GM21723 (cell line): ENCODE data around the gene PCBD1.
"Not testable (repeated sequence)": the region's sequence is repeated elsewhere in the genome, so short reads cannot be mapped to it uniquely, and the experiment has no call there.

Experiments used
- ATAC-seq: cut with Tn5 transposase; IDR thresholded peaks from one replicate; pipeline ENCODE4 v1.9.1; 2021; ENCODE audit warnings: mild to moderate bottlenecking, moderate library complexity; ENCODE audit not compliant: unreplicated experiment

Gene PCBD1

DNA sequence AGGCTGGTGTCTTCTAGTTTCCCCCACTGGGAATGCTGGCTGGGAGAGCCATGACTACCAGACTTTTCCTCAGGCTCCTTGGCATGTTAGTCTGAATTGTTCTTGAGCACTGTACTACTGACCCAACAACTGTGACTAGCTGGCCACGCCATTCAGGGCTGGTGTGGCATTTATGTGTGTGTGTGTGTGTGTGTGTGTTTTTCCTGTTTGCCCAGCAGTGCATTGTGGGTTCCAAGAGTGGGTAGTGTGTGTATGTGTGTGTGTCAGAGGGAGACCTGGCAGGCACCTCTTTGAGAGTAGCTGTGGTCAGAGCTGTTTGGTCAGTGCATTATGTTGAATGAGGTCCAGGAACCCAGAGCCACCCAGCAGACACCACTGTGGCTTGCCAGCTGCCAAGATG is 9.2 kb downstream of the PCBD1 start:
- ATAC-seq: no peak

DNA sequence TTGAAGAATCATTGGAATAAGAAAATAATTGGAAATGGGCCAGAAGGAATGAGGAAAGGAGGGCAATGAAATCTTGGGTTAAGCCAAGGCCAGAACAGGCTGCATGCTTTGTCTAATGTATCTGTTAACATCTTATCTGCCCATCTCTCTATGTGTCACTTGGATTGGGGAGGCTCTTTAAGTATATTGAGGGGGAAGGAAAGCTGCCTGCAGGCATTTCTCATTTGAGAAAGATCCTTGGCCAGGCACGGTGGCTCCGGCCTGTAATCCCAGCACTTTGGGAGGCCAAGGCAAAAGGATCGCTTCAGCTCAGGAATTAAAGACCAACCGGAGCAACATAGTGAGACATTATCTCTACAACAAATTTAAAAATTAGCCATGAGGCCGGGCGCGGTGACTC is 14.3 kb downstream of the PCBD1 start:
- ATAC-seq: no peak

DNA sequence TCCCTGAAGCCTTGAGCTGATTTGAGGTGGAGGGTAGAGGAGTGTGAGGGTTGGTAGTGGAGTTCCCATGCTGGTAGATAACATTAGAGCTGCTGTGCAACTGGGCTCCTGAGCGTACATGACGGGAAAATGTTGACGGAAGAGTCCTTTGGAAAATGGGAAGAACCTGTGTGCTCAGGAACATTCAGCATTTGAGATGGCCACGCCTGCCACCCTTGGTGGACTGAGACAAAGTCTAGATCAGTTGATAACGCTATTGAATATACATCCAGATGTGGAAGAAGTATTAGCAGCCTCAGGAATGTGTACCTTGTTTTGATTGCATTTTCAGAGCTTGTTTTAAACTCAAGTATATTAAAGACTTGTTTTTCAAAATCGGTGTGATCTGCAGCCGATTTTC is 16.1 kb downstream of the PCBD1 start:
- ATAC-seq: no peak

DNA sequence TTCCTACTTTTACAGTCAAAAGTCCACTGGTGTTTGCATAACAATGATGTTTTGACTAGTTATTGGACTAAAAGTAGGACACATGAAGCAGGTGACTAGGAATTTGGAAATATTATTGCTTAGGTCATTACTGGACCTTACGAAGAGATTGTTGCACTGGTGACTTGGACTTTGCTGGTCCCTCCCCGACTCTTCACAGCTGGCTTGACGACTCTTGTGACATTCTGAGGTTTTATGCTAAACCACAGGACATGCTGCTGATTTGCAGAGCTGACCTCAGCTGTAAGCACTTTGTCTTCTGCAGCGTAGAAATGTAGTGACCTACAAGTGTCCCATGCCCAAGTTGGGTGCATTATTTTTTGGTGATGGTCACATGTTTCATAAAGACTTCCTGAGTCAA is 21.9 kb downstream of the PCBD1 start:
- ATAC-seq: no peak

DNA sequence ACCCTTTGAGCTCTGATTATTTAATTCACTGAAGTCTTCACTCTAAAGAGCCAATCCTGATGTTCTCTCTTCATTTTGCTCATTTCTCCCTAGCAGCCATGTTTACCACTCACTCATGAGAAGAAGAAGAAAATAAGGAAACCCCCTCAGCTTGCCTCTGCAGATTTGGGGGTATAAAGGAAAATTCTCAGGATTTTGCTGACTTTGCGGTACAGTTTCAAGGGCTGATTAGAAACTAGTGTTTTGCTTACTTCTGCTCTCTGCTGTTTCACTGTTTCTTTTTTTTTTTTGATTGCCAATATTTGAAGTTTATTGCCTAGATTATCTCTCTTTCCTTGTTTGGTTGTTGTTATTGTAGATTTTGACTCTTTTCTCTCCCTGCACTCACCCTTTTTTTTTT is 23.4 kb downstream of the PCBD1 start:
- ATAC-seq: no peak

DNA sequence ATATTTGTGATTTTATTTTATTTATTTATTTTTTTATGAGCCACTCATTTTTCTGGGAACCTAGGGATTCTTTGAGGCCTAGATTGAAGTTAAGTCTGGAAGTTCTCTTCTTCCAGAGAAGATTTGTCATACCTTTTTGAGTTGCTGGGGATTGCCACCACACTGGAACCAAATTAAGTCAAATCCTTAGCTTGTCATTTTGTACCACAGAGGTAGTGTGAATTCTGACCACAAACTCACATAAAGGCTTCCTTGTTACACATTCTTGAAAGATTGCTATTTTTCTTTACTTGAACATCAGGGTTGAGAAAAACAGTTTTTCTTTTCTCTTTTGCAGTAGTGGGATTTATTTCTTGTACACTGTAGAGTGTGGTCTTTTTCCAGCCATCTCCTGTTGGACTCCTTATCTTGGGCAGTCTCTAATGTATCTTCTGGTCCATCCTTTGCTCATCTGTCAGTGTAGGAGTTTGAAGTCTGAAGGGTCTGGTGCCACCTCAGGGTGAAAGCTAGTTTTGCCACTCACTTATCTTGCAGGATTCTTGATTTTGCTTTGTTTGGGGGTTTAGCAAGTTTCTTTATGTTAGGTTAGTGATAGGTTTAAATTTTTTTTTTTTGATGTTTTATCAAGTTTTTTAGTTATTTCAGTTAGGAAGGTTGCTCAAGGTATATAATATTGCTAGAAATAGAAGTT is 24.8 kb downstream of the PCBD1 start:
- ATAC-seq: no peak

DNA sequence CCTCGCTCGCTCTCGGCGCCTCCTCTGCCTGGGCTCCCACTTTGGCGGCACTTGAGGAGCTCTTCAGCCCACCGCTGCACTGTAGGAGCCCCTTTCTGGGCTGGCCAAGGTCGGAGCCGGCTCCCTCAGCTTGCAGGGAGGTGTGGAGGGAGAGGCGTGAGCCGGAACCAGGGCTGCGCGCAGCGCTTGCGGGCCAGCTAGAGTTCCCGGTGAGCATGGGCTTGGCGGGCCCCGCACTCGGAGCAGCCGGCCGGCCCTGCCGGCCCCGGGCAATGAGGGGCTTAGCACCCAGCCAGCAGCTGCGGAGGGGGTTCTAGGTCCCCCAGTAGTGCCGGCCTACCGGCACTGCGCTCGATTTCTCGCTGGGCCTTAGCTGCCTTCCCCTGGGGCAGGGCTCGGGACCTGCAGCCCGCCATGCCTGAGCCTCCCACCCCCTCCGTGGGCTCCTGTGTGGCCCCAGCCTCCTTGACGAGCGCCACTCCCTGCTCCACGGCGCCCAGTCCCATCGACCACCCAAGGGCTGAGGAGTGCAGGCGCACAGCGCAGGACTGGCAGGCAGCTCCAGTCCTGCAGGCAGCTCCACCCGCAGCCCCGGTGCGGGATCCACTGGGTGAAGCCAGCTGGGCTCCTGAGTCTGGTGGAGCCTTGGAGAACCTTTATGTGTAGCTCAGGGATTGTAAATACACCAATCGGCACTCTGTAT is 26.7 kb downstream of the PCBD1 start:
- ATAC-seq: not testable (repeated sequence)

DNA sequence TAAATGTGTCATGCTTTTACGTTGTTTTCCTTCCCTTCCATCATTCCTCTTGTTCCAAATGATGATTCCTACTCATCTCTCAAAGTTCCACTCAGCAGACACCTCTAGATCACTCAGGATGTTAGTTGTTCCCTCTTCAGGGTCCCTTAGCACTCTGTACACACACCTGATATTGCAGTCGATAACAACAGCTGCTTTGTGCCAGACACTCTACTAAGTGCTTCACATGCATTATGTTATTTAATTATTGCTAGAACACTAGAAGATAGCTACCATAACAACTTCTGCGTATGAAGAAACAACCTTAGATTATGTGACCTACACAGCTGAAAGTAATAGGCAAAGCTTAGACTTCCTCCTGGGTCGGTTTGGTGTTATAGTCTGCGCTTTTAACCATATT is 29.6 kb downstream of the PCBD1 start:
- no peak for ATAC-seq

DNA sequence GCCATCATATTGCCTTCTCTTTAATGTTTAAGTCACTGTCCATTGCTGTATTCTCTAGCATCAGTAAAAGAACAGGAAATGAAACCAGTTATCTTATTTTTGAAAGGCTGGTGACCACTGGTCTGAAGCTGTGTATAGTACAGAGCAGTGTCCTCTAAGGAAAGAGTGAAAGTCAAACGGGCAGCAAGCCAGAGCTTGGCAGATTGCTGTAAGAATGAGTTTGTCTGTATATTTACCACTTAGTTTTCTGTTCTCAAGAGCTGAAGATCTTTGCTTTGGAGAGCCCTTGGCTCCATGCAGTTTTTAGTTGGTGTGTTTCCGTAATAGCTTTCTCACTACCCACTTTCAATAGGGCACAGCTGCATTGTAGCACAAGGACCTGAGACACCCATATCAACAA is 31.9 kb downstream of the PCBD1 start:
- ATAC-seq: no peak

DNA sequence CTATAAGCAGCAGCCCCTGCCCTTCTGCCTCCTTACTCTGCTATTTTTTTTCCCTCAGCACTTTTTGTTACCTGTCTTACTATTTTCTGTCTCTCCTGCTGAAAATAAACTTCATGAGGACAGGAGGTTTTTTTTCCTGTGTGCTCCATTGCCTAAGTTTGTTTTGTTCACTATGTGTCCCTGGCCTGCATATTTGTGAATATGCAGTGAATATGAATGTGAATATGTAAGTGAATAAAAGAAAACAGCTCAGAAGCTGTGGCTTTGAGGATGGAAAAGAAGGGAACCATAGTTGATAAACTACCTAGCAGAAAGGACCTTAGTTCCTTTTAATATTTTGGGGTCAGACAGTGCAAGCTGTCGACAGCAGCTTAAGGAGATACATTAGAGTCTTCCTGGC is 34.9 kb downstream of the PCBD1 start:
- ATAC-seq: no peak

DNA sequence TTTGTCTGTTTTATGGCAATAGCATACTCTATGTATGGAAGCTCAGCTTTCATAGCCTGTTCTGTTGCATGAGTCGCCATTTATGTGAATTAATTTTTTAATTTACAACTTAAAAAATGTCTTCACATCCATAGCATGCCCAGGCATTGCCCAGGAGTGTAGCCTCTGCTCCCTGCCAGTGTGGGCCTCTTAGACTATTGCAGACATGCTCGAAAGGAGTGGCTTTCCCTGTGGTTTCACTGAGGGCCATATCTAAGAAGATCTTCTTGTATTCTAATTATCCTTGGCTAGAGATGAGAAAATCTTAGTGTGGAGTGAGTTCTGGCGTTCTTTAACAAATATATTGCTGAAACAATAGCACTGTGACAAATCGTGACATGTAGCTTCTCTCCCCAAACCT is 35.3 kb downstream of the PCBD1 start:
- no peak for ATAC-seq

DNA sequence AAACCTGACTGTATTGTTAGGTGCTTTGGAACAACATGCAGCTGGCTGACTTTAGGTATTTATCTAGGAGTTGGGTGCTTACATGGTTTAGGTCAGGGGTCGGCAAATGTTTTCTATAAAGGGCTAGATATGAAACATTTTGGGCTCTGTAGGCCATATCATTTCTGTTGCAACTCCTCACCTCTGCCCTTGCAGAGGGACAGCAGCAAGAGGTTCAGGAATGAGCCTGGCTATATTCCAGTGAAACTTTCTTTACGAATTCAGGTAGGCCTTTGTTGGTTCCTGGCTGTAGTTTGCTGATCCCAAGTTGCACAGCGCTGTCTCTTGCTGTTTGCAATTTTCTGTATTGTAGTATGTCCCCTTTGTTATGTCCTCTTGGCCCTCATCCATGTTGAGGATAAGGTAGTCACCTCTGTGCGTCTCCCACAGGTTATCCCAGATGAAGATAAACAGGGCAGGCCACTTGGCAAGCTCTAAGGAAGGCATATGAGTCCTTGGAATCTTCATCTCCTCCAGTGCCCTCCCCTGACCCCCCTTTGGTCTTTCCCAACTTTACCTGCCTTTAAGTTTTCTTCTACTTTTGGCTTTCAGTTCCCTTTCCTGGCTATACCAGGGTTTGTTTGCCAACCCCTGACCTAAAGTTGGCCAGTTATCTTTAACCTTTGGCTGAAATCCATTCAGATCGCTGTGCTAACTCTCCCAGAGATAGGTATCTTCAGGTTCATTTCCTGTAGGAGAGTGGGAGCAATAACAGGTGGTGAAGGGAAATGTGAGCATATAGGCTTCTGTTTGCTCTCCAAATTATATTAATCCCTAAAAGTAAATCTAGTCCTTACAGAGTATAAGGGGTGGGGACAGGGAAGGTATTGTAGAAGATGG is 36.5 kb downstream of the PCBD1 start:
- no peak for ATAC-seq

DNA sequence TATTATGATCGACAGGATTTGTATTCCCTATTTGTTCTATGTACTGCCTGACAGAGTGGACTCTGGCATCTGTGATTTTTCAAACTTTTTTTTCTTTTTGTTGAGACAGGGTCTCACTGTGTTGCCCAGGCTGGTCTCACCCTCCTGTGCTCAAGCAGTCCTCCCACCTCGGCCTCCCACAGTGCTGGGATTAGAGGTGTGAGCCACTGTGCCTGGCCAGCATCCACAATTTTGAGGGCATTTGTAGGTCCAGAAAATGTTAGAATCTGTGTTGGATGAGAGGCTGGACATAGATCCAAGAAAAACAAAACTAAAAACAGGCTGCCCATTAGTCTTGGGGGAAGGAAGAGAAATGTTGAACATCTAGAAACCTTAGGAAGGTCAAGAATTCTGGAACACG is 38.3 kb downstream of the PCBD1 start:
- ATAC-seq: no peak

DNA sequence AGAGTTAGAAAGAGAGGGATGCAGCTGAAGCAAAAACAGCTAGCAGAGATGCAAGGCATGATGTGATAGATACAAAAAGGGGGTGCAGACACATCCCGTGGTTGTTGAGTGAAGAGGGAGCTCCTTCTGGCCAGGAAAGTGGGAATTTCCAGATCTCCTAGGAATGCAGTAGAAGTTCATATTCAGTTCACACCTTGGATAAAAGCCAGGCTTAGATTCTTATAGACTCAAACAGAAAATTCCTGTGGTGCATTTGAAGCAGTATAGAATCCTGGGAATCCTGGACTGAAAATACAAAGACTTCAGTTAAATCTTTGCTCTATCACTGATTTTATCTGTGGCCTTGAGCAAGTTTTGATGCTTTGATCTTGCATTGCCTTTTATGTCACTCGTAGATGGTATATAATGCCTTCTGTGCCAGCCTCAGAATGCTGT is 38.8 kb downstream of the PCBD1 start:
- no peak for ATAC-seq

DNA sequence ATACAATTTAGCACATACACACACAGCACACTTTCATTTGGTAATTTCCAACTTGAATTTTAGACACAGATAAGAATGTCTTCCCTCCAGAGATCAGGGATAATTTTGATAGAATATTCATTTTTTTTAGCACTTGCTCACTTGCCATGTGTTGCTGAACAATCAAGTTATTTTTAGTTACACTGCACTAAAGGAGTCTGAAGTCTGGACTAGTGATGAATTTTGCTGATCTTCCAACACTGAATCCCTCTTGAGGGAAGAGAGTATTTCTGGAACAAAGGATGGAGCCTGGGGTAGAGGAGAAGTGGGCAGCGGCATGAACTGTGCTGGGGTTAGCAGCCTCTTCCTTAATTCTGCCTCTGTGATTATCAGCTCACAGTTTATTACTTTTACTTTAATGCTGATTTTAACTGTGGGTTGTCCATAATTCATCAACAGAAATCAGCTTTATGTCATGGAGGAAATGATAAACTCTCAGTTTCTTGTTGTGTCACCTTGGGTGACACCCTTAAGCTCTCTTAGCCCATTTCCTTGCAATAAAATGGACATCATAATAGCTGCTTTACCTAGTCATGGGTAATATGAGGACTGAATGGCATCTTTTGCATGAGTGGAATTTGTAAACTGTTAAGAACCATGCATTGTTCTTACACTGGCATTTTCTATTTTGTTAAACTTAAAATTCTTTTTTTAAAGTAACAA is 40.6 kb downstream of the PCBD1 start:
- no peak for ATAC-seq

DNA sequence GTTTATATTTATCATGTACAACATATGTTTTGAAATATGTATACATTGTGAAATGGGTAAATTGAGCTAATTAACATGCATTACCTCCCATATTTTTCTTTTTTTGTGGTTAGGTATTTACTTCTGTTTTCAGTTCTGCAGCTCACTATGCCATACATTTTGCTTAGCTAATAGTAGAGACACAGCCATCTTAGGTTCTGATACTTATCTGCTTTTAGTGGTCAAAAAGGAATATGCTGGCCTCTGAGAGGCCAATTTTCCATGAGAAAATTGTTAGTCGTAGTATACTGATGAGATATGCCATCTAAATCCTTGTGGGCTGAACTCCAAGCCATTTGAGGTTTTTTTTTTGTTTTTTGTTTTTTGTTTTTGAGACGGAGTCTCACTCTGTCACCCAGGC is 41.6 kb downstream of the PCBD1 start:
- ATAC-seq: no peak

DNA sequence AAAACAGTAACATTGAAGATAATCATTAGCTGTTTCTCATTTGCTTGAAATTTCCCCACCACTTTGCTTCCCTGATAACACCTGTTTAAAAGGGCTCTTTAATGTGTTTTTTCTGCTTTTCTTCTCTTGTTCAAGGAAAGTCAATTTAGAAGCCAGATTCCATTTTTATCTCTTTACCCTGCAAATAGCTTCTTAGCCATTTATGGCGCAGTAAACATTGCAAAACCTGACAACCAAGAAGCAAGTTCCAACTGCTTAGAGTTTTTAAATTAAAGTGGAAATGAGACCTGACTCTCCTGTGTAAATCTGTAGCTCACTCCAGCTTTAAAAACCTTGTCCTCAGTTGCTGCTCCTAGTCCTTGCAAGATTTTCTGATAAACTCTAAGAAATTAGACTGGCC is 42.5 kb downstream of the PCBD1 start:
- ATAC-seq: no peak

DNA sequence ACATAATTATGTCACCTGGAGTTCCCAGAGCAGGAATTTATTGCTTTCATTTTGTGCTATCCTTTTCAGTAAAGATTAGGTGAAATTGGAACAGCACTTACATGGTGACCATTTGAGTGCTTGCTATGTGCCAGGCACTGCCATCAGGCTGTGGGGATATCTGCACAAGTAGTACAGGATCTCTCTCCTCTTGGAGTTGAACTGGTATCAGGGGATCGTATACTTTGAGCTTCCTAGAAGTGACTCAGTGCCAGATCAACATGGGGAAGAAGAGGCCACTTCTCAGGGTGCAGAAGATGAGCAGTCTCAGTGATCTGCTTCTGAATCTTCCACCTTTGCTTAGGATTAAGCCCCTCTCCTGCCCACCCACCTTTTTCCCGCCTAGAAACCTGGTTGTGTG is 43.1 kb downstream of the PCBD1 start:
- no peak for ATAC-seq

DNA sequence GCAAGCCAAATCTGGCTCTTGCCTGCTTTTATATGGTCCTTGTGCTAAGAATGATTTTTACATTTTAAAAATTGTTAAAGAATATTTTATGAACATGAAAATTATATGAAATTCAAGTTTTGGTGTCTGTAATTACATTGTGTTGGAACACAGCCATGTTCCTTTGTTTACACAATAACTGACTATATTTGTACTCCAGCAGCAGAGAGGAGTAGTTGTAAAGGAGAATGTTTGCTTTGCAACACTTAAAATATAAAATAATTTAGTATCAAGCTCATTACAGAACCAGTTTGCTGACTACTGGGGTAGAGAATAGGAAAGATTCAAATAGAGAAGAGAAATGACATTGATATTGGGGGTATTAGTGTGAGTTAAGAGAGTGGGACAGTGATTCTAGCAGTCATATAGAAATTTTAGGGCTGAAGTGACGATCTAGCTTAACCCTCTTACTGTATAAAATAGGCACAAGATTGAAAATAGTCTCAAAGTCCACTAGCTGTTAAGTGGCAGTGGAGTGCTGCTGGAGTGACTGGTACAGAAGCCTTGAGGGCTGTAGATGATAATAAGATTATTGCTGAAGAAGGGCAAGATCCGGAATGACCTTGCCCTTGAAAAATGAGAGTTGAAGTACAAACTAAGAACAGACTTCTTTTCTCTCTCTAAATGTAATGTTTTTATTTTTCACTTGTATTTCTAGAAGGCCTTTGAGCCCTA is 44.4 kb downstream of the PCBD1 start:
- ATAC-seq: no peak

DNA sequence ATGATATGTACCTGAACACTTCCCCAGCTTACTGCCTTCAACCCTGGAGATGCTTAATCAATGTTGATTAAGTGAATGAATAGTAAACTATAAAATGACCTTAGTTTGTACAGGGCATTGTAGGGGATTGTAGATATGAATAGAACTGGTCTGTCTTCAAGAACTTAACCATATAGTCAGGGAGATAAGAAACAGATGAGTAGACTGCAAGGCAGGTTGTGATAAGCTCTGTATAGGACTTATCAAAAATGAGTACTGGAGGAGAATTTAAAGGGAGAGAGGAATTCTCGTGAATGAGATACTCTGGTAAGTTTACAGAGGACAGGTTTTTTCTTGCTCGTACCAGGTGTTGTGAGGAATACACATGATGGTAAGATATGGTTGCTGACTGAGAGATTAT is 45.0 kb downstream of the PCBD1 start:
- ATAC-seq: no peak

DNA sequence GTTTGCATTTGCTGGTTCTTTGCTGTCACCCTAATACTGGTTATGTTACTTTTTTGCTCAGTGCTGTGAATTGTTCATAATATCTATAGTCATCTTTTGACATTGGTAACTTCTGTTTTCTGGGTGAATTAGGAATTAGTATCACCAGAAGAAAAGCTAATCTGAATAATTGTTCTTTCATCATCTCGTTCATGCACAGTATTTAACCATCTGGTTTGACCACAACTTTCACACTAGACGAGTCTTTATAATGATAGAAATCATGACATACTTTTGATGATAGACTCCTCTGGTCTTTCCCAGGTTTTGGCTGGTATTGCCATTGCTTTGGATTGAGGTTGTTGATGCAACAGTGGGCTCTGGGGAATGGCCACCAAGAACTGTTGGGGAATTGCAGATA is 47.5 kb downstream of the PCBD1 start:
- no peak for ATAC-seq
